ENCODE data around the gene CARM1. TPM values are rescaled to one million over a fixed set of nuclear protein-coding genes. Genes with fewer than 3 reads are reported as not detected.

CARM1 gene
- total and polyA plus RNA-seq, 2 donors (not counting 3 experiments of a cell fraction or from before 2014, with no cell fraction given) = 65.6 to 70.8 TPM

DNA sequence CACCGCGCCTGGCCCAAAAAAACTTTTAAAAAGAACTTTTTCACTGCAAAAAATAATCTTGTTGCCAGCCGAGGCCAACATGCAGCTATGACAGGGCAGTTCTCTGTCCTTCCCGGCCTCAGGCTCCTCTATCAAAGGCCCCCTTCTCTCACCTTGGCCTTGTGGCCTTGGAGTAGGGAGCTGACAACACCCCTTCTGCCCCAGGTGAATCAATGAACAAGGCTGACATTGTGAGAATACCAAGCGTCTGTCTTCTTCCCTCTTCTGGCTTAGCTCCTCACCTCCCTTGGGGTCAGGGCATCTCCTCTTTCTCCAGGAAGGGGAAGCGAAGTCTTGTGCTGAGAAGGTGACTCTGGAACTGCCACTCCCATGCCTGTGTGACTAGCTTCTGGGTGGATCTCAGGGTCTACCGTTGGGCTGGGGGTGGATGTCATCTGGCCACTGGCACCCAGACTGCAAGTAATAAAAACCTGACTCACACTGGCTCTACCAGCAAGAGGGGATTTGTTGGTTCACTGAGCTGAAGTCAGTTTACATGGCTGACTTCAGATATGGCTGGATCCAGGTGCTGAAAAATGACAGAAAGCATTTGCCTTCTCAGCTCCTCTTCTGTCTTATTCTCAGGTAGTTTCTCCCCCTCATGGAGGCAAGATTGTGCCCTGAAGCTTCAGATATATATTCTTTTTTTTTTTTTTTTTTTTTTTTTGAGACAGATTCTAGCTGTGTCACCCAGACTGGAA, 16.8 kb upstream of the CARM1 start:
- Histone ChIP-seq H3K4me1 (ENCODE audit: control insufficient read depth, extremely low read depth, insufficient read depth, low read length) (no peaks in the 10 kb centered on the region), H3K9me1 (replicated peaks; ENCODE audit: control insufficient read depth, extremely low read depth, insufficient read depth, low read length) (no peaks in the 10 kb centered on the region), H3K79me2 (ENCODE audit: control insufficient read depth, insufficient read depth, low read length) (no peaks in the 10 kb centered on the region), H3K4me3 (replicated peaks in 1 of 3; ENCODE audit: insufficient read depth in 1 of 3, low read depth in 1 of 3, low read length in 3 of 3) (no peak overlapping the region), H3K9me3 (replicated peaks; ENCODE audit: control insufficient read depth, insufficient read depth, low read length) (no peaks in the 10 kb centered on the region), H3K27ac (ENCODE audit: insufficient read depth, low read depth, low read length) (no peak overlapping the region), H2AFZ (ENCODE audit: low read depth, low read length) (no peak overlapping the region), H4K20me1 (replicated peaks; ENCODE audit: control insufficient read depth, extremely low read depth, insufficient read depth, low read length) (no peaks in the 10 kb centered on the region), H3K9ac (replicated peaks; ENCODE audit: extremely low read depth, insufficient read depth, low read length) (no peak overlapping the region), H3K36me3 (ENCODE audit: control insufficient read depth in 2 of 2, extremely low read depth in 1 of 2, insufficient read depth in 2 of 2, low read length in 2 of 2) (no peaks in the 10 kb centered on the region), H3K27me3 (ENCODE audit: control insufficient read depth in 2 of 2, insufficient read depth in 2 of 2, low read length in 2 of 2) (no peaks in the 10 kb centered on the region), H3K4me2 (ENCODE audit: insufficient read depth, low read length) (no peak overlapping the region)
- POLR2A ChIA-PET = no interaction called here
- intact Hi-C loops (cut with micrococcal nuclease) (no loop called here), dilution Hi-C loops (cut with MboI; ENCODE audit: extremely low pct_ligation_motif_present, low sequenced_read_pairs) (no loop called here)
- no peak for TF ChIP-seq JUN (IDR thresholded peaks at IDR 0.05; ENCODE audit: borderline replicate concordance, insufficient read depth, insufficient read length, low read depth)
- no peak for TF ChIP-seq EZH2 (IDR thresholded peaks at IDR 0.05; ENCODE audit: borderline replicate concordance, low read depth, low read length, severe bottlenecking)
- no peak for TF ChIP-seq CTCF (IDR thresholded peaks at IDR 0.05; ENCODE audit: extremely low read depth in 1 of 2, insufficient read depth in 1 of 2, low read depth in 1 of 2, low read length in 2 of 2)
- no peak for FAIRE-seq
- no peak for DNase-seq (ENCODE audit: low read depth, low spot score)
- CTCF ChIA-PET = interaction anchor here (0.6 to 5.6 kb wide), 8 partner anchors 8 to 138 kb away, joined by 3 to 56 read pairs (median 3); partner anchors contain the start of genes CARM1 and TMED1
- BruUV-seq (replicated peaks) = no TSS peak
